Astrocyte (in vitro differentiated cells and primary cell): Measurements from ENCODE around the gene NUTM1.

Experiments
- EZH2 ChIP-seq: IDR thresholded peaks from 2 replicates; pipeline ENCODE4 v1.6.1; 2012; ENCODE audit warnings: mild to moderate bottlenecking, low read length, inconsistent platforms; ENCODE audit not compliant: insufficient read depth
- TF ChIP-seq, protein P1 (sequence below): IDR thresholded peaks from 2 replicates; pipeline ENCODE4 v1.5.1; 2011; ENCODE audit warnings: low read depth, mild to moderate bottlenecking, inconsistent platforms, low read length, moderate library complexity; ENCODE audit not compliant: insufficient read depth

DNA sequence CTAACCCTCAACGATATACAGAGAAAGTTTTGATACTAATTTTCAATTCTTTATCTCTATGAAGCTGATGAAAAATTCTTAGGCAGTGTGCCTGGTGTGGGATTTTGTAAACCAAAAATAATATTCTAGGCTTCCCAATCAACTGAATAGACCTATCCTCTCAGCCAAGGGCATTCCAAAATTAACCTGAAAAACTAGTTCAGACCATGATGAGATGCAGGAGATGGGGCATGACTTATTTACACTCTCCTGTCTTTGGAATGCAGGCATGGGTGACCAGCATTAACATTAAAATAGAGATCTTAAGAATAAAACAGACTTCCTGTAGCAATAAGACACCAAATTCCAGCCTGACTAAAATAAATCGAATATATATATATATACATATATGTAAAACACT, 31.7 kb downstream of the NUTM1 start:
- TF ChIP-seq, protein P1, sequence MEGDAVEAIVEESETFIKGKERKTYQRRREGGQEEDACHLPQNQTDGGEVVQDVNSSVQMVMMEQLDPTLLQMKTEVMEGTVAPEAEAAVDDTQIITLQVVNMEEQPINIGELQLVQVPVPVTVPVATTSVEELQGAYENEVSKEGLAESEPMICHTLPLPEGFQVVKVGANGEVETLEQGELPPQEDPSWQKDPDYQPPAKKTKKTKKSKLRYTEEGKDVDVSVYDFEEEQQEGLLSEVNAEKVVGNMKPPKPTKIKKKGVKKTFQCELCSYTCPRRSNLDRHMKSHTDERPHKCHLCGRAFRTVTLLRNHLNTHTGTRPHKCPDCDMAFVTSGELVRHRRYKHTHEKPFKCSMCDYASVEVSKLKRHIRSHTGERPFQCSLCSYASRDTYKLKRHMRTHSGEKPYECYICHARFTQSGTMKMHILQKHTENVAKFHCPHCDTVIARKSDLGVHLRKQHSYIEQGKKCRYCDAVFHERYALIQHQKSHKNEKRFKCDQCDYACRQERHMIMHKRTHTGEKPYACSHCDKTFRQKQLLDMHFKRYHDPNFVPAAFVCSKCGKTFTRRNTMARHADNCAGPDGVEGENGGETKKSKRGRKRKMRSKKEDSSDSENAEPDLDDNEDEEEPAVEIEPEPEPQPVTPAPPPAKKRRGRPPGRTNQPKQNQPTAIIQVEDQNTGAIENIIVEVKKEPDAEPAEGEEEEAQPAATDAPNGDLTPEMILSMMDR = no peak
- TF ChIP-seq EZH2 = no peak
